Stimulated activated CD8-positive, alpha-beta memory T cell treated with anti-CD3 and anti-CD28 coated beads, Interleukin-2, amount 100 ng/mL, for 48 hours (primary cell): ENCODE measurements around the gene SBF1.
A peak's percentile ranks its signal among the peaks of the same experiment; 100 is the strongest.
"Not testable (repeated sequence)": the region's sequence is repeated elsewhere in the genome, so short reads cannot be mapped to it uniquely, and the experiment has no call there.

Experiments
- DNase-seq, 2 donors: peaks; one replicate each; pipeline ENCODE4 v3.0.0-alpha.2; 2020; ENCODE audit warnings: low read depth in 2 of 2

Gene SBF1

GRCh38 chr22:50474710-50475651, at the start of gene SBF1:
Gene SBF1 (minus strand): TSS chr22:50475035. CDS start chr22:50474840, 195 bp downstream.
- DNase-seq: peak; percentile 85 to 88

DNA sequence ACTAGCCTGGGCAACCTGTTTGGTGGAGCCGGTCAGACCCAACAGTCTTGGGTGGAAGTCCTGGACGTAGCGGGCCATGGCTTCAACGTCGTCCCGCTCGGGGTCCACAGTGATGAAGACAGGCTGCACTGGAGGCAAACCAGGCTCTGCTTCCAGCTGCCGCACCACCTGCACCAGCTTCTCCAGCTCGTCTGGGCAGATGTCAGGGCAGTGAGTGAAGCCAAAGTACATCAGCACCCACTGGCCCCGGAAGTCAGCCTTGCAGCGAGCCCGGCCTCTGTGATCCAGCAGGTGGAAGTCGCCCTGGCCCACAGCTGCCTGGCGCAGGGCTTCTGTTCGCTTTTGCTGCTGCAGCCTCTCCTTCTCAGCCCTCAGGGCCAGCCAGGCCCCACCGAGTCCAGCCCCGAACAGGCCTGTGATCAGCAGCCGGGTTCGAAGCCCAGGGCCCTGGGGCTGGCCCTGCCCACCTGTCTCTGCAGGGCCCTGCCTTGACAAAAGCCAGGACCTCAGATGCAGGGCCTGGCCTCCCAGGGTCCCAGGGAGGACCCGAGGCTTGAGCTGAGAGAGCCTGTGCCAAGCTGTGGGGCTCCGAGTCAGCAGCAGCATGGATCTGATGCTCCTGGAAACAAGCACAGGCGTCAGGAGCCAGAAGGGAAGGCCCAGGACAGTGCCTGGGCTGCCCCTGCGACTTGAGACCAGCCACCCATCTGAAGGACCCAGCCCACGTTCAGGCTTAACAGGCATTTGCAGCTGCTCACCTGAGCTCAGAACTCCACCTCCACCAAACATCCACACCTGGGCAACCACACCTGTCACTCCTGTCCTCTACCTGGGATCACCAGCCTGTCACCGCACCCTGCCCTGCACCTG, 49.2 kb upstream of the SBF1 start:
- DNase-seq: no peak

- no peak for DNase-seq
Measured at GRCh38 chr22:50523458-50523805, 48.6 kb upstream of the SBF1 start.

DNA sequence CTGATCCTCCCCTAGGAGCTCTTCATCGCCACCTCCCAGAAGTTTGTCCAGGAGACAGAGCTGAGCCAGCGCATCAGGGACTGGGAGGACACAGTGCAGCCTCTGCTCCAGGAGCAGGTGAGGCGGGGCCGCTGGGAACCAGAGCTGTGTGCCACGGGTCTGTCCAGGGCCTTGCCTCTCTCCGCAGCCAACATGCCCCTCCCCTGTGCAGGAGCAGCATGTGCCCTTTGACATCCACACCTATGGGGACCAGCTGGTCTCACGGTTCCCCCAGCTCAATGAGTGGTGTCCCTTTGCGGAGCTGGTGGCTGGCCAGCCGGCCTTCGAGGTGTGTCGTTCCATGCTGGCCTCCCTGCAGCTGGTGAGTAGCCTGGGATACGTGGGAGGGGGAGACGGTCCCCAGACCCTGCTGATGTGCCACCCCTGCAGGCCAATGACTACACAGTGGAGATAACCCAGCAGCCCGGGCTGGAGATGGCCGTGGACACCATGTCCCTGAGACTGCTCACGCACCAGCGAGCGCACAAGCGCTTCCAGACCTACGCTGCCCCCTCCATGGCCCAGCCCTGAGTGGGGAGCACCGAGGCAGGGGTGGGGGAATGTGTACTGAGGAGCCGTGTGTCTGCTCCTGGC, 48.1 kb upstream of the SBF1 start:
- DNase-seq: no peak

- DNase-seq: no peak
Measured at GRCh38 chr22:50522208-50522805, 47.5 kb upstream of the SBF1 start.

DNA sequence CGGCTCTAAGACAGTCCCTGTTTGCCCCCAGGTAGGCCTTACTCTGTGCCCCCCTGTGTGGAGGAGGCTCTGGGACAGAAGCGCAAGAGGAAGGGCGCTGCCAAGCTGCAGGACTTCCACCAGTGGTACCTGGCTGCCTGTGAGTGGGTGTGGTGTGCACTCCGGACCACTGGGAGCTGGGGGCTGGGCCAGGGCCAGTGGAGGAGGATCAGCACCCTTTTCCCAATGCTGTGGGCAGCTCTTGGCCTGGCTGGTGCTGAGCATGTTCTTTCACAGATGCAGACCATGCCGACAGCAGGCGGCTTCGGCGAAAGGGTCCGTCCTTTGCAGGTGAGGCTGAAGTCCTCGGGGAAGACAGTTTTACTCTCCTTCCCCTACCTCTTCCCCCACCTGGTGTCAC, 46.9 kb upstream of the SBF1 start:
- no peak for DNase-seq

DNA sequence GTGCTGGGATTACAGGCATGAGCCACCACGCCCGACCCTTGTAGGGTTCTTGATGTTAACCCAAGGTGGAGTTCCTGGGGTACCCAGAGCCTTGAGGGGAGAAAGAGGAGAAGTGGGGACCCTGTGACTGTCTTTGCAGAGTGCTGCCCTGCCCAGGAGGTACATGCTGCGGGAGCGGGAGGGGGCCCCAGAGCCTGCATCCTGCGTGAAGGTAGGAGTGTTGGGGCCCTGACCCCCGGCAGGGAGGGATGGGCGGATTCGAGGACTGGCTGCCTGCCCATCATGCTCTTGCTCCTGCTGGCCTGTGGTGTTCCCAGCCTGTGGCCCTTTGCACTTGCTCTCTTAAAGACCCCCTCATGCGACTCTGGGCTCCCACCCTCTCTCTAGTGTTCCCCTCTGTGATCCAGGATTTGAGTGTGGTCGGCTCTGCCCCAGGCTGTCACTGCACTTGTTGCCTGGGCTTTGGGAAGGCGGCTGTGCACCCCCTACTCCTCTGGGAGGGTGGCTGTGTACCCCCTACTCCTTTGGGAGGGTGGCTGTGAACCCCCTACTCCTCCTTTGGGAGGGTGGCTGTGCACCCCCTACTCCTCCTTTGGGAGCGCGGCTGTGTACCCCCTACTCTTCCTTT, 46.1 kb upstream of the SBF1 start:
- DNase-seq: no peak

GRCh38 chr22:50520184-50520583, 45.3 kb upstream of the SBF1 start:
- not testable (repeated sequence) for DNase-seq

DNA sequence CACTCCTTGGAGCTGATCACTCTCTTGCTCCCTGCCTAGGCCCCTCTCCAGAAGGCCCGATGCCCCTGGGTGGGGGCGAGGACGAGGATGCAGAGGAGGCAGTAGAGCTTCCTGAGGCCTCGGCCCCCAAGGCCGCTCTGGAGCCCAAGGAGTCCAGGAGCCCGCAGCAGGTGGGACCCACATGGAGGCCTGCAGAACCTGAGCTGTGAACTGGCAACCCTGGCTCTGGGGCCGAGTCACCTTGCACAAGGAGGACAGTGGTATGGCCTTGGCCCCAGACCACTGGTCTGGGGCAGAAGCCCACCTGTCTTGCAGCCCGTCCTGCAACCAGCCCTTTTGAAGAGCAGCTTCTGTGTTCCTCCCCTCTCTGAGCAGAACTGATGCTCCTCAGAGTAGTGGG, 44.3 kb upstream of the SBF1 start:
- no peak for DNase-seq

DNA sequence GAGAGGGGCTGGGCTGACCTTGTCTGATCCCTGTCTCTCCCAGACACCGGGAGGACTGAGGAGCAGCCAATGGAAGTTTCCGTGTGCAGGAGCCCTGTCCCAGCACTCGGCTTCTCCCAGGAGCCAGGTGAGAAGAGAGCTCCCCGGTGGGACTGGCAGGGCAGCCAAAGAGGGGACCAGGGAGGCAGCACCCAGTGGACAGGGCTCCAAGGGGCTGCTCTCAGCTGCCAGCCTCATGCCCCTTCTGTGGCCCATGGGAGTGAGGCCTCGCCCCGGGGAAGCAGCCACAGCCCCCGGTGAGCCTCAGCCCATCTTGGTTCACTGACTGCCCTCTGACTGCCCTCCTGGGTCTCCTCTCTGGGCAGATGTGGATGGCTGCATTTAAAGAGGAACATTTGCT, 43.8 kb upstream of the SBF1 start:
- DNase-seq: no peak

DNA sequence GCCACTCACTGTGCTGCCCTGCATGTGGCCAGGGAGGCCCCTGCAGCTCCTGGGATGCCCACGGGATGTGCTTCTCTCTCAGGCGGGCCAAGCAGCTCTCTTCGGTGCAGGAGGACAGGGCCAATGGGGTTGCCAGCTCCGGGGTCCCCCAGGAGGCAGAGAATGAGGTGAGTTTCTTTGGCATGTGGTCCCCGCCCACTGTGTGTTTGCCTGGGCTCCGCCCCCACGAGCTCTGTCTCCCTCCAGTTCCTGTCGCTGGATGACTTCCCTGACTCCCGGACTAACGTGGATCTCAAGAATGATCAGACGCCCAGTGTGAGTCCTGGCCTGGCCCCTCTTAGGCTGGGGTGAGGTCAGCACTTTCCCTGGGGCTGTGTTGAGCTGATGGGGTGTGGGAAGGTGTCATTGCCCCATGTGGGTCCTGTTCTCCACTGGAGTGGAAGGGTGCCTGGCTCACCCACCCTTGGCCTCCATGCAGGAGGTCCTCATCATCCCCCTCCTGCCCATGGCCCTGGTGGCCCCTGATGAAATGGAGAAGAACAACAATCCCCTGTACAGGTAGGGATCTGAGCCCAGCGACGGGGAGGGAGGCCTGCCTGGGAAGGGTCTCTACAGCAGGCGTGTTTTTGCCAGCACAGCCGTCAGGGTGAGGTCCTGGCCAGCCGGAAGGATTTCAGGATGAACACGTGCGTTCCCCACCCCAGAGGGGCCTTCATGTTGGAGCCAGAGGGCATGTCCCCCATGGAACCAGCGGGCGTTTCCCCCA, 42.8 kb upstream of the SBF1 start:
- no peak for DNase-seq

- no peak for DNase-seq
Measured at GRCh38 chr22:50516891-50517290, 42.1 kb upstream of the SBF1 start.

- DNase-seq: no peak
Measured at GRCh38 chr22:50516068-50516467, 41.2 kb upstream of the SBF1 start.

DNA sequence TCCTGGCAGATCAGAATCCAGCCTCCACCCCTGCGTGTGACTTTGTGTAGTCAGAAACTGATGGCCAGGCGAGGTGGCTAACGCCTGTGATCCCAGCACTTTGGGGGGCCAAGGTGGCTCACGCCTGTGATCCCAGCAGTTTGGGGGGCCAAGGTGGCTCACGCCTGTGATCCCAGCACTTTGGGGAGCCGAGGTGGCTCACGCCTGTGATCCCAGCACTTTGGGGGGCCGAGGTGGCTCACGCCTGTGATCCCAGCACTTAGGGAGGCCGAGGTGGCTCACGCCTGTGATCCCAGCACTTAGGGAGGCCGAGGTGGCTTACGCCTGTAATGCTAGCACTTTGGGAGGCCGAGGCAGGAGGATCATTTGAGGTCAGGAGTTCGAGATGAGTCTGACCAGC, 38.3 kb upstream of the SBF1 start:
- DNase-seq: no peak

DNA sequence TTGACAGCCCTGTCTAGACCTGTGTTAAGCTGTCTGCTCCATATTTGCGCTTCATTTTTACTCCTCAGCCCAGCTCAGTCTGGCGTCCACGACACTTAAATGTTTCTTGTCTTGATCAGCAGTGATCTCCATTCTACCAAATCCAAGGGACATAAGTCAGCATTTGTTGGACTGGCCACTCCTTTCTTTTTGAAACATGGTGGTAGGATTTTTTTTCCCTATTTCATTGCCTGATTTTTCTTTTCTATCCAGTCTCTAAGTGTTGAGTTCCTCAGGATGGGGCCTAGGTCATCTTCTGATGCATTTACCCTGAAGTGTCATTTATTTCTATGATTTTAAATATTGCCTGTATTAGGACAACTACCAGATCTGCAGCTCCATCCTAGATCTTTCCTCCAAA, 34.1 kb upstream of the SBF1 start:
- DNase-seq: no peak

DNA sequence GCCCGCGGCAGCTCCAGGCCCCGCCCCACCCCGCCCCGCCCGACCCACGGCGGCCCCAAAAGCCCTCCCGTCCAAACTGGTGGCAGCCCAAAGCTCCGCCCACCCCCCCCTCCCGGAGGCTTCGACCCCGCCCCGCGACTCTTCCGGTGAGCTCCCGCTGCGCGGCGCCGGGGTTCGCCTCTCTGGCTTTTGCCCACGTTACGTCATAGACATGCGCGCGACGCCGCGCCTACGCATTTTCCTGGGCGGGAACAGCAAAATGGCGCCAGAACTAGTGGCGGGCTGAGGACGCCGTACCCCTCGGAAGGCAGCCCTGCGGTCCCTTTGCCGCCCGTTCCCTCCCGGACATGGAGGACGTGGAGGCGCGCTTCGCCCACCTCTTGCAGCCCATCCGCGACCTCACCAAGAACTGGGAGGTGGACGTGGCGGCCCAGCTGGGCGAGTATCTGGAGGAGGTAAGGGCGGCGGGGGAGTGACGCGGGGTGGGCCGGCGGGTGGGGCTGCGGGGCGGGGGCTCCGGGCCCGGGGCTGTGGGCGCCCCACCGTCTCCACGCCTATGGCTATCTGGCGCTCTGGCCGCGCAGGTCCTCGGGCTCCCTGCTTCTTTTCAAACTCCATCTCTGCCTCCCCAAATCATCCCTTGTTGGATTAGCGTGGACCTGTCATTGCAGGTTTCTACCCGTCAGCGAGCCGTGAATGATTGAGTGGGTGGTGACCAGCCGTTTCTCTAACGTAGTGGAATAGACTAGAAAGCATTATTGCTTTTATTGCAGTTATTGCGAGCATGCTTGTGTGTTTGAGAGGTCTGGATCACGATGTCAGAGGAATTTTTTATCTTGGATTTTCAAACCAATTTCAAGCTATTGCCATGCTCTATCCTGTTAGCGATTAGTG, 33.4 kb upstream of the SBF1 start, which contains the start of gene NCAPH2:
NCAPH2 (plus strand) TSS at position 234 of the 894 bp plus-strand sequence; CDS start at position 348, 114 bp downstream.
- peak; percentile 98 for DNase-seq

- peak; percentile 90 to 94 for DNase-seq
Measured at GRCh38 chr22:50507421-50507990, 32.7 kb upstream of the SBF1 start, which contains the start of gene LMF2. Gene LMF2 (minus strand): TSS chr22:50507702. CDS start chr22:50507675, 27 bp downstream.

GRCh38 chr22:50506611-50507420, 32.0 kb upstream of the SBF1 start:
- DNase-seq: no peak
